ENCODE measurements around the gene KPNB1.

DNA sequence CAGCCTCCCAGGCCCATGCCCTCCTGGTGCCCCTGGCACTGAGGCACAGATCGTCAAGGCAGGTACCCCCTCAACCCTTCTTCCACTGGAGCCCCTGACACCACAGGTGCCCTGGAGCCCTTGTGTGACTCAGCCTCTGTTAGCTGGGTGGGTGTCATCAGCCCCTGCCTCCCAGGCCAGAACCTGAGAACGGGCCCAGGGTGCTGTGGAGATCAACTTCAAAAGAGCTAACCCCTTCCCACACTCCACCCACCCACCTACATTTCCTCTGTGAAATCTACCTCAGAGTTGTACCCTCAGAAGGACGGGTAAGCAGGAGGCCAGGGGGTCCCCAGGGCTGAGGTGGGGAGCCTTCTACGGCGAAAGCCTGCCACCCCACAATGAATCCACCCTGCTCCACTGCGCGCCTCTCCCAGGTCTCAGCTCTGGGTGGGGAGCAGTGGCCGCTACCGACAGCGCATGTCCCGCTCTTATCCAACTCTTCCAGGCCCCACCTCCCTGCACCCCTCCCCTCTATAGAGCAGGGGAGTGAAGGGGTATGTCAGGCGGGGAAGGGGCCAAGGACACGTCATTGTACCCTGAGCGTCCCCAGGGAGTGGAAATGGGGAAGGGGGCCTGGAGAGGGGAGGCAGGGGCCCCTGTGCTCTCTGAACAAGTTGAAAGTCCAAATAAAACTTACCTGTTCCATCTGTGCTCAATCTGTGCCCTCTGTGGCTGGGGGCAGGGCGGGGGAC is 61.8 kb downstream of the KPNB1 start:
- TF ChIP-seq, protein P1, sequence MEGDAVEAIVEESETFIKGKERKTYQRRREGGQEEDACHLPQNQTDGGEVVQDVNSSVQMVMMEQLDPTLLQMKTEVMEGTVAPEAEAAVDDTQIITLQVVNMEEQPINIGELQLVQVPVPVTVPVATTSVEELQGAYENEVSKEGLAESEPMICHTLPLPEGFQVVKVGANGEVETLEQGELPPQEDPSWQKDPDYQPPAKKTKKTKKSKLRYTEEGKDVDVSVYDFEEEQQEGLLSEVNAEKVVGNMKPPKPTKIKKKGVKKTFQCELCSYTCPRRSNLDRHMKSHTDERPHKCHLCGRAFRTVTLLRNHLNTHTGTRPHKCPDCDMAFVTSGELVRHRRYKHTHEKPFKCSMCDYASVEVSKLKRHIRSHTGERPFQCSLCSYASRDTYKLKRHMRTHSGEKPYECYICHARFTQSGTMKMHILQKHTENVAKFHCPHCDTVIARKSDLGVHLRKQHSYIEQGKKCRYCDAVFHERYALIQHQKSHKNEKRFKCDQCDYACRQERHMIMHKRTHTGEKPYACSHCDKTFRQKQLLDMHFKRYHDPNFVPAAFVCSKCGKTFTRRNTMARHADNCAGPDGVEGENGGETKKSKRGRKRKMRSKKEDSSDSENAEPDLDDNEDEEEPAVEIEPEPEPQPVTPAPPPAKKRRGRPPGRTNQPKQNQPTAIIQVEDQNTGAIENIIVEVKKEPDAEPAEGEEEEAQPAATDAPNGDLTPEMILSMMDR (IDR thresholded peaks at IDR 0.05; ENCODE audit: insufficient read depth, low read length, poor library complexity, severe bottlenecking) = no peak
- no peak for TF ChIP-seq EZH2phosphoT487 (conservative IDR thresholded peaks at IDR 0.05; ENCODE audit: low read length)

Measured in SU-DHL-6 (cell line).